DMS153 (cell line): ENCODE measurements around the gene DTNB.

Experiments used
- DNase-seq: peaks from one replicate; lab custom pipeline; 2025; lab: John Stamatoyannopoulos, UW

The DTNB gene

GRCh38 chr2:25497229-25497917 is 176.0 kb downstream of the DTNB start:
- no peak for DNase-seq

- DNase-seq, result no peak
Measured at GRCh38 chr2:25494616-25495015, 178.8 kb downstream of the DTNB start.

GRCh38 chr2:25493207-25493606 is 180.2 kb downstream of the DTNB start:
- DNase-seq, result no peak

- no peak for DNase-seq
Measured at GRCh38 chr2:25492726-25493125, 180.7 kb downstream of the DTNB start.

- peak; percentile 7 for DNase-seq
Measured at GRCh38 chr2:25491966-25492532, 181.3 kb downstream of the DTNB start.

GRCh38 chr2:25491003-25491696 is 182.2 kb downstream of the DTNB start:
- no peak for DNase-seq

GRCh38 chr2:25490217-25490616 is 183.2 kb downstream of the DTNB start:
- no peak for DNase-seq

GRCh38 chr2:25489631-25490030 is 183.7 kb downstream of the DTNB start:
- DNase-seq, result no peak

GRCh38 chr2:25483607-25484266 is 189.6 kb downstream of the DTNB start:
- DNase-seq, result no peak

- DNase-seq, result no peak
Measured at GRCh38 chr2:25482341-25482740, 191.0 kb downstream of the DTNB start.

- DNase-seq, result no peak
Measured at GRCh38 chr2:25481381-25482300, 191.7 kb downstream of the DTNB start.

GRCh38 chr2:25480561-25480960 is 192.8 kb downstream of the DTNB start:
- DNase-seq, result no peak

- DNase-seq, result no peak
Measured at GRCh38 chr2:25479761-25480160, 193.6 kb downstream of the DTNB start.

GRCh38 chr2:25478736-25479135 is 194.6 kb downstream of the DTNB start:
- no peak for DNase-seq

- peak; percentile 5 for DNase-seq
Measured at GRCh38 chr2:25473758-25474340, 199.5 kb downstream of the DTNB start.

GRCh38 chr2:25473131-25473530 is 200.2 kb downstream of the DTNB start:
- DNase-seq, result no peak

- no peak for DNase-seq
Measured at GRCh38 chr2:25470806-25471205, 202.6 kb downstream of the DTNB start.

- no peak for DNase-seq
Measured at GRCh38 chr2:25467743-25468142, 205.6 kb downstream of the DTNB start.

- DNase-seq, result no peak
Measured at GRCh38 chr2:25462021-25462420, 211.4 kb downstream of the DTNB start.

GRCh38 chr2:25460261-25460905 is 213.0 kb downstream of the DTNB start:
- no peak for DNase-seq
